ENCODE measurements around the gene MTA2.
A peak's percentile ranks its signal among the peaks of the same experiment; 100 is the strongest.
"Not testable (repeated sequence)": the region's sequence is repeated elsewhere in the genome, so short reads cannot be mapped to it uniquely, and the experiment has no call there.

Gene MTA2

DNA sequence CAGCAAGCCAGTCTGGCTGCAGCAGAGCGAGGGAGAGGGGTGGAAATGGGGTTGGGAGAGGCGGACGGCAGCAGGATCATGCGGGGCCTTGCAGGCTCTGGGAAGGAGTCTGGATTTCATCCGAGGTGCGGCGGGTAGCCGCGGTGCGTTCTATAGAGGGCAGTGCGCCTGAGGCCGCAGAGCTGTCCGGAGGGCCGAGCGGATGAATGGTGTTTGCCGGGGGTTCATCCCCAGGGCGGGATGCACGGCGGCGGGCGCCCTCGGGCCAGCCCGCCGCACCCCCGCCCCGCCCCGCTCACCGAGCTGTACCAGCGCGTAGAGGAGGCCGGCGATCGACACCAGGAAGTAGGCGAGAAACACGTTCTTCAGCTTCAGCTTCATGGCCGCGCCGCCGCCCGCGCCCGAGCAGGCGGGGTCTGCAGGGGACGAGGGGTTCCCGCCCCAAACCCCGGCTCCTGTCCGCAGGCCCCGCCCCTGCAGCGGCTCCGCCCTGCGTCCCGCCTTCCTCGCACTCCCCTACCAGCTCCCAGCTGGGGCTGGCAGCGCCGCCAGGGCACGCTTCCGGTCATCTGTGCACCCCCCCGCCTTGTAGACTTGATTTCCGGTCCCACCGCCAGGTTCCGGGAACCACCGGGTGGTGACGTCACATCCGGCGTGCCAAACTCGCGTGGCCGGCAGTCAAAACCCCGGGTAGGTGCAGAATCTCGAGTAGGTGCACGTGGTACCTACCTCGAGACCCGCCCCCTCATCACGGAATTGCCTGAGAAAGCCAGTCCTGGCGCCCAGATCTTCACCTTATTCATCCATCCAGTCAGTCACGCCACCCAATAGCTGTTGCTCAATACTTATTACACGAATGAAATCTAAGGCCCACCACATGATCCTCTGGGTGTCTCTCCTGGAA lies 20.2 kb upstream of the MTA2 start, which contains the start of gene B3GAT3:
B3GAT3 (minus strand) TSS at position 420 of the 904 bp plus-strand sequence; CDS start at position 381, 39 bp downstream.
- H3K4me1 ChIP-seq (ENCODE audit: insufficient read depth, poor library complexity, severe bottlenecking): peaks cover 16% of the 10 kb centered on the region
- H3K27ac ChIP-seq (ENCODE audit: poor library complexity, severe bottlenecking): peak within 1 kb of the TSS; percentile 84
- peaks cover 19% of the 10 kb centered on the region for H3K36me3 ChIP-seq (ENCODE audit: low read depth)
- H3K27me3 ChIP-seq (ENCODE audit: insufficient read depth, poor library complexity, severe bottlenecking): no peaks in the 10 kb centered on the region
- TF ChIP-seq, protein P1, sequence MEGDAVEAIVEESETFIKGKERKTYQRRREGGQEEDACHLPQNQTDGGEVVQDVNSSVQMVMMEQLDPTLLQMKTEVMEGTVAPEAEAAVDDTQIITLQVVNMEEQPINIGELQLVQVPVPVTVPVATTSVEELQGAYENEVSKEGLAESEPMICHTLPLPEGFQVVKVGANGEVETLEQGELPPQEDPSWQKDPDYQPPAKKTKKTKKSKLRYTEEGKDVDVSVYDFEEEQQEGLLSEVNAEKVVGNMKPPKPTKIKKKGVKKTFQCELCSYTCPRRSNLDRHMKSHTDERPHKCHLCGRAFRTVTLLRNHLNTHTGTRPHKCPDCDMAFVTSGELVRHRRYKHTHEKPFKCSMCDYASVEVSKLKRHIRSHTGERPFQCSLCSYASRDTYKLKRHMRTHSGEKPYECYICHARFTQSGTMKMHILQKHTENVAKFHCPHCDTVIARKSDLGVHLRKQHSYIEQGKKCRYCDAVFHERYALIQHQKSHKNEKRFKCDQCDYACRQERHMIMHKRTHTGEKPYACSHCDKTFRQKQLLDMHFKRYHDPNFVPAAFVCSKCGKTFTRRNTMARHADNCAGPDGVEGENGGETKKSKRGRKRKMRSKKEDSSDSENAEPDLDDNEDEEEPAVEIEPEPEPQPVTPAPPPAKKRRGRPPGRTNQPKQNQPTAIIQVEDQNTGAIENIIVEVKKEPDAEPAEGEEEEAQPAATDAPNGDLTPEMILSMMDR (IDR thresholded peaks at IDR 0.05; ENCODE audit: poor library complexity, severe bottlenecking): no peak
- ATAC-seq (ENCODE audit: low read depth) (peak; percentile 91), DNase-seq (ENCODE audit: low spot score) (peak; percentile 99)
- no peaks in the 10 kb centered on the region for H3K9me3 ChIP-seq (ENCODE audit: severe bottlenecking)
- H3K4me3 ChIP-seq (ENCODE audit: severe bottlenecking): peak within 1 kb of the TSS; percentile 54

DNA sequence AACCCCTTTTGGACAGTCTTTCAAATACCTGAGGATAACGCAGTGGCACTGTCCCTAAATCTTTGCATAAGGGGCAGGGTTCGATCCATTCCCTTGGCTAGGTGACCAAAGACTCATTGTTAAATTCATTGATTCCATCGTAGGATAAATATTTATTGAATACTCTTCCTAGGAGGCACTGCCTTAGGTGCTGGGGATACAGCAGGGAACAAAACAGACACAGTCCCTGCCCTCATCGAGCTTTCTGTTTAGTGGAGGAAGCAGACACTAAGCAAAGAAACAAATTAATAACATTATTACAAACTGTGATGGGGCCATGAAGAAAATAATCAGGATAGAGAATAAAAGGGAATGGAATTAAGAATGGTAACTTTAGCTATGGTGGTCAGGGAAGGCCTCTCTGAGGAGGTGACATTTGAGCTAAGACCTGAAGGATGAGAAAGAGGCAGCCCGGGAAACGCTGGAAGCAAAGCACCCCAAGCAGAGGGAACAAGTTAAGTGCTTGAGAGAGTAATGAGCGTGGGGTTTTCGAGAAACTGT lies 19.4 kb upstream of the MTA2 start:
- no peaks in the 10 kb centered on the region for H3K9me3 ChIP-seq (ENCODE audit: severe bottlenecking)
- H3K27ac ChIP-seq (ENCODE audit: poor library complexity, severe bottlenecking): peak overlapping the region; percentile 84
- ATAC-seq (ENCODE audit: low read depth): no peak; the same call in 2 of the 3 replicates
- H3K4me3 ChIP-seq (ENCODE audit: severe bottlenecking): peak overlapping the region; percentile 54
- H3K27me3 ChIP-seq (ENCODE audit: insufficient read depth, poor library complexity, severe bottlenecking): no peaks in the 10 kb centered on the region
- H3K36me3 ChIP-seq (ENCODE audit: low read depth): peaks cover 12% of the 10 kb centered on the region
- TF ChIP-seq, protein P1 (IDR thresholded peaks at IDR 0.05; ENCODE audit: poor library complexity, severe bottlenecking): no peak
- no peak for DNase-seq (ENCODE audit: low spot score)
- H3K4me1 ChIP-seq (ENCODE audit: insufficient read depth, poor library complexity, severe bottlenecking): peaks cover 16% of the 10 kb centered on the region

DNA sequence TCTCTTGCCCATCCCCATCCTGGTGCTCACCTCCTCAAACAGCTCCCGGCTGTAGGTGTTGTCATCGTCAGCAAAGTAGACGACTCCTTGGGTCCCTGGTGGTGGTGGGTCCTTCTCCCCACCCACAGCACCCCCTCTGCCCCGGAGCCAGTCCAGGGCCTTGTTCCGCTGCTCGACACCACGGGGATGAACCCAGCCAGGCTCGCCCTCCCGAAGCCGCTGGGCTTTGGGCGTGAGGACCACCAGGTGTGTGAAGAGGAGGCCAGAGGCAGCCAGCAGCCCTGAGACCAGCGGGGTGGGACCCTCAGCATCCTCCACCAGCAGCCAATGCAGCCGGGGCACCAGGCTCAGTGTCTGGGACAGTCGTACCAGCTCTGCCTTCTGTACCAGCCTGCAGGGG lies 15.3 kb upstream of the MTA2 start:
- H3K4me1 ChIP-seq (ENCODE audit: insufficient read depth, poor library complexity, severe bottlenecking): peaks cover 17% of the 10 kb centered on the region
- H3K36me3 ChIP-seq (ENCODE audit: low read depth); H3K9me3 ChIP-seq (ENCODE audit: severe bottlenecking); H3K27me3 ChIP-seq (ENCODE audit: insufficient read depth, poor library complexity, severe bottlenecking); H3K4me3 ChIP-seq (ENCODE audit: severe bottlenecking); ATAC-seq (ENCODE audit: low read depth); DNase-seq (ENCODE audit: low spot score); H3K27ac ChIP-seq (ENCODE audit: poor library complexity, severe bottlenecking): not testable (repeated sequence)

DNA sequence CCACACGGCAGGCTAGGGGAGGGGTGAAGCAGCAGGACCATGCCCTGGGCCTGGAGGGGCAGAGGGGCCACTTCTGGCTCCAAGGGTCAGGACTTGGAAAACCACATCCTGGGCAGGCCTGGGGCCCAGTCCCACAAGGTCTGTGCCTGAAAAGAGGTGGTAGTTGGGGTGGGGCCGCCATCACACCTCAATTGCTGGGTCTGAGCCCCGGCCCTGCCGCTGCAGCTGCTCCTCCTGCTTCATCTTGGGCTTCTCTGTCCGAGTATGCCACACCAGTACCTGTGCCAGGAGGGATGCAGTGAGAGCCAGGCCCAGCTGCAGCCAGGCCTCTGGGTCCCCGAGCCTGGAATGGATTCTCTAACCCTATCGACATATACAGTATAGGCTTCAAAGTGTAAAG lies 13.9 kb upstream of the MTA2 start:
- Histone ChIP-seq H3K9me3 (ENCODE audit: severe bottlenecking) (no peaks in the 10 kb centered on the region), H3K36me3 (ENCODE audit: low read depth) (peaks cover 11% of the 10 kb centered on the region), H3K4me1 (ENCODE audit: insufficient read depth, poor library complexity, severe bottlenecking) (peaks cover 12% of the 10 kb centered on the region), H3K27ac (ENCODE audit: poor library complexity, severe bottlenecking) (peak overlapping the region; percentile 95), H3K4me3 (ENCODE audit: severe bottlenecking) (no peak overlapping the region), H3K27me3 (ENCODE audit: insufficient read depth, poor library complexity, severe bottlenecking) (no peaks in the 10 kb centered on the region)
- ATAC-seq (ENCODE audit: low read depth): no peak
- TF ChIP-seq, protein P1 (IDR thresholded peaks at IDR 0.05; ENCODE audit: poor library complexity, severe bottlenecking): no peak
- no peak for DNase-seq (ENCODE audit: low spot score)

DNA sequence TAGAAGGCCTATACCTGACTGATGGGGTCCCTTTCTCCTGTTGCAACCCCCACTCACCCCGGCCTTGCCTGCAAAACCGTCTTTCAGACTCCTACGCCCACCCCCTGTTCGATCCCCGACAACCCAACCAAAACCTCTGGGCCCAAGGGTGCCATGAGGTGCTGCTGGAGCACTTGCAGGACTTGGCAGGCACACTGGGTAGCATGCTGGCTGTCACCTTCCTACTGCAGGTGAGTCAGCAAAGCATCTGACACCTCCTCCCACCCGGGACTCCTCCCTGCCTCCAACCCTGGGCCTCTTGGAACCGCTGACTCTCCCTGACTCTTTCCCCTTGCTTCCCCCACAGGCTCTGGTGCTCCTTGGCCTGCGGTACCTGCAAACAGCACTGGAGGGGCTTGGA lies 12.6 kb upstream of the MTA2 start:
- H3K9me3 ChIP-seq (ENCODE audit: severe bottlenecking): no peaks in the 10 kb centered on the region
- peak overlapping the region; percentile 95 for H3K27ac ChIP-seq (ENCODE audit: poor library complexity, severe bottlenecking)
- H3K4me1 ChIP-seq (ENCODE audit: insufficient read depth, poor library complexity, severe bottlenecking): peaks cover 4% of the 10 kb centered on the region
- peaks cover 15% of the 10 kb centered on the region for H3K36me3 ChIP-seq (ENCODE audit: low read depth)
- DNase-seq (ENCODE audit: low spot score) (no peak), ATAC-seq (ENCODE audit: low read depth) (0 out of 3 replicates have a peak, but pooled peaks have one; percentile 16)
- TF ChIP-seq, protein P1 (IDR thresholded peaks at IDR 0.05; ENCODE audit: poor library complexity, severe bottlenecking): no peak
- H3K4me3 ChIP-seq (ENCODE audit: severe bottlenecking): no peak overlapping the region
- no peaks in the 10 kb centered on the region for H3K27me3 ChIP-seq (ENCODE audit: insufficient read depth, poor library complexity, severe bottlenecking)
